OCI-LY1 (cell line): ENCODE measurements around the gene NARF.
A peak's percentile ranks its signal among the peaks of the same experiment; 100 is the strongest.

Experiments
- H2AFZ ChIP-seq: fragments of 200-600 bp; sonication (generic), shearing (Covaris generic); 2 replicates; pipeline ENCODE4 v1.6.0; 2014; ENCODE audit warnings: antibody characterized with exemption, mild to moderate bottlenecking, low read length
- H3F3A ChIP-seq: fragments of 200-600 bp; sonication (generic), shearing (Covaris generic); 2 replicates; pipeline ENCODE4 v1.6.0; 2014; ENCODE audit warnings: mild to moderate bottlenecking, antibody characterized with exemption, low read length, moderate library complexity; ENCODE audit not compliant: insufficient read depth
- H3K27ac ChIP-seq: fragments of 200-600 bp; sonication (generic); 2 replicates; pipeline ENCODE4 v1.5.1; 2014; ENCODE audit warnings: low read length, mixed run types, mild to moderate bottlenecking, low read depth; ENCODE audit not compliant: poor library complexity, severe bottlenecking
- H3K27me3 ChIP-seq: fragments of 200-600 bp; sonication (generic); 2 replicates; pipeline ENCODE4 v1.6.0; 2014; ENCODE audit warnings: antibody characterized with exemption, mild to moderate bottlenecking, low read length, moderate library complexity; ENCODE audit not compliant: insufficient read depth
- H3K36me3 ChIP-seq: fragments of 200-600 bp; sonication (generic); 2 replicates; pipeline ENCODE4 v1.6.1; 2014; ENCODE audit warnings: mild to moderate bottlenecking, antibody characterized with exemption, low read length, moderate library complexity, mixed read lengths; ENCODE audit not compliant: insufficient read depth
- H3K4me1 ChIP-seq: fragments of 200-600 bp; sonication (generic); 2 replicates; pipeline ENCODE4 v1.5.1; 2014; ENCODE audit warnings: mild to moderate bottlenecking, low read length, moderate library complexity; ENCODE audit not compliant: insufficient read depth, severe bottlenecking
- H3K4me2 ChIP-seq: fragments of 200-600 bp; sonication (generic), shearing (Covaris generic); 2 replicates; pipeline ENCODE4 v1.6.1; 2014; ENCODE audit warnings: low read length
- H3K4me3 ChIP-seq: fragments of 200-600 bp; sonication (generic); 2 replicates; pipeline ENCODE4 v1.5.1; 2014; ENCODE audit warnings: low read length, low read depth, mild to moderate bottlenecking, mixed read lengths; ENCODE audit not compliant: poor library complexity, severe bottlenecking
- H3K79me2 ChIP-seq: fragments of 200-600 bp; shearing (Covaris generic); 2 replicates; pipeline ENCODE4 v1.6.1; 2016; ENCODE audit warnings: mixed run types, low read length, mixed read lengths; ENCODE audit not compliant: insufficient read depth
- H3K9ac ChIP-seq: fragments of 200-600 bp; sonication (generic), shearing (Covaris generic); 2 replicates; pipeline ENCODE4 v1.6.1; 2014; ENCODE audit warnings: mild to moderate bottlenecking, low read length, mixed read lengths
- H3K9me2 ChIP-seq: fragments of 200-600 bp; sonication (generic), shearing (Covaris generic); 2 replicates; pipeline ENCODE4 v1.6.1; 2014; ENCODE audit warnings: low read depth, mild to moderate bottlenecking, low read length, mixed read lengths
- H3K9me3 ChIP-seq: fragments of 200-600 bp; shearing (Covaris generic); 2 replicates; pipeline ENCODE4 v1.6.1; 2014; ENCODE audit warnings: low read length, mixed read lengths
- H4K20me1 ChIP-seq: fragments of 200-600 bp; sonication (generic), shearing (Covaris generic); 2 replicates; pipeline ENCODE4 v1.6.0; 2016; ENCODE audit warnings: mild to moderate bottlenecking, low read length; ENCODE audit not compliant: insufficient read depth
- EZH2 ChIP-seq: fragments of 200-600 bp; sonication (generic), shearing (Covaris generic); IDR thresholded peaks from 2 replicates; pipeline ENCODE4 v1.8.0; 2017; ENCODE audit warnings: borderline replicate concordance, mixed run types, mild to moderate bottlenecking, antibody characterized with exemption, low read length, moderate library complexity, mixed read lengths
- TF ChIP-seq, protein P1 (sequence below): fragments of 200-600 bp; sonication (generic), shearing (Covaris generic); IDR thresholded peaks from 2 replicates; pipeline ENCODE4 v1.5.1; 2017; ENCODE audit warnings: mild to moderate bottlenecking, antibody characterized with exemption, low read length, moderate library complexity, mixed read lengths

Gene NARF

DNA sequence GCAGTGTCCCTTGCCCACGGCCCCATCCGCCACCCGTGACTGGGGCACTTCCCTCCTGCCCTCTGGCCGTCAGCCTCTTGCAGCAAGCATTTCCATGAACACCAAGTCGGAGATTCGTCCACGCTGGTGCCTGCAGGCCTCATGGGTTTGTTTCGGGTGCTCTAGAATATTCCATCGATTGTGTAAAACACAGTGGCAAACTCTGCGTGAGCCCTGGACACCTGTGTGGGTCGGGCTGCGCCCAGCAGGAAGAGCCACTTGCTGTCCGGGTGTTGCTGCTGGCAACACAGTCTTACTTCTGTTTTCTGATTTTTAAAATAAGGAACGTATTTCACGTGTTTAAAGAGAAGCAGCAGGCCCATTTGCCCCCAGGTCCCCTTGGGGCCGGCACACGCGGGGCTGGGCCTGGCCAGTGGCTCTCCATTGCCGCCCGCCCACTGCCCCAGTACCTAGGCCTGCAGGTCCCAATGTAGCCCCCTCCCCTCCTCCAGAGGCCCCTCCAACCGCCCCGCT is 18.0 kb upstream of the NARF start:
- Histone ChIP-seq H2AFZ (no peak overlapping the region), H3K9ac (peak overlapping the region; percentile 19; the same call in 1 of the 2 replicates), H3K4me2 (peak overlapping the region; percentile 43), H3K36me3 (peaks cover 55% of the 10 kb centered on the region), H3K4me1 (peaks cover 39% of the 10 kb centered on the region), H3K27me3 (no peaks in the 10 kb centered on the region), H3K79me2 (no peaks in the 10 kb centered on the region), H3F3A (peaks cover 9% of the 10 kb centered on the region; the same call in 1 of the 2 replicates), H3K4me3 (no peak overlapping the region), H4K20me1 (no peaks in the 10 kb centered on the region), H3K27ac (peak overlapping the region; percentile 82), H3K9me3 (no peaks in the 10 kb centered on the region), H3K9me2 (no peaks in the 10 kb centered on the region)
- TF ChIP-seq, protein P1, sequence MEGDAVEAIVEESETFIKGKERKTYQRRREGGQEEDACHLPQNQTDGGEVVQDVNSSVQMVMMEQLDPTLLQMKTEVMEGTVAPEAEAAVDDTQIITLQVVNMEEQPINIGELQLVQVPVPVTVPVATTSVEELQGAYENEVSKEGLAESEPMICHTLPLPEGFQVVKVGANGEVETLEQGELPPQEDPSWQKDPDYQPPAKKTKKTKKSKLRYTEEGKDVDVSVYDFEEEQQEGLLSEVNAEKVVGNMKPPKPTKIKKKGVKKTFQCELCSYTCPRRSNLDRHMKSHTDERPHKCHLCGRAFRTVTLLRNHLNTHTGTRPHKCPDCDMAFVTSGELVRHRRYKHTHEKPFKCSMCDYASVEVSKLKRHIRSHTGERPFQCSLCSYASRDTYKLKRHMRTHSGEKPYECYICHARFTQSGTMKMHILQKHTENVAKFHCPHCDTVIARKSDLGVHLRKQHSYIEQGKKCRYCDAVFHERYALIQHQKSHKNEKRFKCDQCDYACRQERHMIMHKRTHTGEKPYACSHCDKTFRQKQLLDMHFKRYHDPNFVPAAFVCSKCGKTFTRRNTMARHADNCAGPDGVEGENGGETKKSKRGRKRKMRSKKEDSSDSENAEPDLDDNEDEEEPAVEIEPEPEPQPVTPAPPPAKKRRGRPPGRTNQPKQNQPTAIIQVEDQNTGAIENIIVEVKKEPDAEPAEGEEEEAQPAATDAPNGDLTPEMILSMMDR: no peak
- TF ChIP-seq EZH2: no peak

GRCh38 chr17:82440991-82441627 is 17.4 kb upstream of the NARF start:
- Histone ChIP-seq H3K4me1 (peaks cover 45% of the 10 kb centered on the region), H3K9me3 (no peaks in the 10 kb centered on the region), H3K79me2 (no peaks in the 10 kb centered on the region), H3F3A (peaks cover 9% of the 10 kb centered on the region; the same call in 1 of the 2 replicates), H3K27ac (peak overlapping the region; percentile 82), H3K4me3 (no peak overlapping the region), H2AFZ (no peak overlapping the region), H4K20me1 (no peaks in the 10 kb centered on the region), H3K4me2 (peak overlapping the region; percentile 43), H3K36me3 (peaks cover 61% of the 10 kb centered on the region), H3K9me2 (no peaks in the 10 kb centered on the region), H3K27me3 (no peaks in the 10 kb centered on the region), H3K9ac (peak overlapping the region; percentile 19; the same call in 1 of the 2 replicates)
- TF ChIP-seq, protein P1: no peak
- TF ChIP-seq EZH2: no peak

DNA sequence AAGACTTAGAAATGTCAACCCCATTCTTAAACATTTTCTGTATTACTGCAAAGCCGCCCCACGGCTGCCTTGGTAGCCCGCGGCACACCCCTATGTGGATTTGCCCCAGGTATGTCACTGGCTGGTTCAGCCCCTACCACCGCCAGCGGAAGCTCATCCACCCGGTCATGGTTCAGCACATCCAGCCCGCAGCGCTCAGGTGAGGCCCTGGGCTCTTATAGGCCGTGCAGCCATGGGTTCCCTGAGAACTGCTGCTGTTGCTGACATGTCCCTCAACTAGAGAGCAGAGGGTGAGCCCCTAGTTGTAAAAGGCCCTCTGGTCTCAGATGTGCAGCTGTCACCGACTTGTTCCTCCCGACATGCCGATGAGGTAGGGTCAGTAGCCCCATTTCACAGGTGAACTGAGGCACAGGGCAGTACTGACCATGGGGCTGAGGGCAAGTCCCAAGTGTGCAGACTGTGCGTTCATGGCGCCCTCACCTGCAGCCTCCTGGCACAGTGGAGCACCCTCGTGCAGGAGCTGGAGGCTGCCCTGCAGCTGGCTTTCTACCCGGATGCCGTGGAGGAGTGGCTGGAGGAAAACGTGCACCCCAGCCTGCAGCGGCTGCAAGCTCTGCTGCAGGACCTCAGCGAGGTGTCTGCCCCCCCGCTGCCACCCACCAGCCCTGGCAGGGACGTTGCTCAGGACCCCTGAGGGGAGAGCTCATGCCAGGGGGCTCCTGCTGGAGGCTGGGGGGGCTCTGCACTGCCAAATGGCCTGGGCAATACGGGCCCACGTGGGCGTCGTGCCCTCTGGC is 16.7 kb upstream of the NARF start:
- peaks cover 52% of the 10 kb centered on the region for H3K4me1 ChIP-seq
- no peak for TF ChIP-seq EZH2
- TF ChIP-seq, protein P1: no peak
- H3K4me2 ChIP-seq: peak overlapping the region; percentile 4; the same call in 1 of the 2 replicates
- no peaks in the 10 kb centered on the region for H4K20me1 ChIP-seq
- H3K9me2 ChIP-seq: no peaks in the 10 kb centered on the region
- no peak overlapping the region for H3K4me3 ChIP-seq
- H3K9me3 ChIP-seq: no peaks in the 10 kb centered on the region
- no peak overlapping the region for H2AFZ ChIP-seq
- peaks cover 9% of the 10 kb centered on the region; the same call in 1 of the 2 replicates for H3F3A ChIP-seq
- no peak overlapping the region for H3K9ac ChIP-seq
- no peaks in the 10 kb centered on the region for H3K79me2 ChIP-seq
- H3K27ac ChIP-seq: peak overlapping the region; percentile 82
- peaks cover 68% of the 10 kb centered on the region for H3K36me3 ChIP-seq
- no peaks in the 10 kb centered on the region for H3K27me3 ChIP-seq
